Endodermal cell (in vitro differentiated cells): ENCODE data around the gene MS4A14. TPM values are rescaled to one million over a fixed set of nuclear protein-coding genes. Genes with fewer than 3 reads are reported as not detected.
"Not testable (repeated sequence)": the region's sequence is repeated elsewhere in the genome, so short reads cannot be mapped to it uniquely, and the experiment has no call there.

Experiments used
- DNase-seq: peaks from one replicate; pipeline ENCODE4 v3.0.0-alpha.2; 2017
- H3K27ac ChIP-seq: 2 replicates; pipeline ENCODE4 v1.5.1; 2013; ENCODE audit warnings: mild to moderate bottlenecking, low read depth, low read length, moderate library complexity
- H3K27me3 ChIP-seq: 2 replicates; pipeline ENCODE4 v1.6.1; 2013; ENCODE audit warnings: mild to moderate bottlenecking, low read length, moderate library complexity; ENCODE audit not compliant: insufficient read depth, control insufficient read depth, poor library complexity, severe bottlenecking
- H3K36me3 ChIP-seq: 2 replicates; pipeline ENCODE4 v1.7.0; 2013; ENCODE audit warnings: mild to moderate bottlenecking, low read length, moderate library complexity; ENCODE audit not compliant: control insufficient read depth, insufficient read depth
- H3K4me1 ChIP-seq: one replicate; pipeline ENCODE4 v1.7.0; 2013; ENCODE audit warnings: low read length; ENCODE audit not compliant: control insufficient read depth, insufficient read depth
- H3K4me3 ChIP-seq: 2 replicates; pipeline ENCODE4 v1.5.1; 2013; ENCODE audit warnings: mild to moderate bottlenecking, low read length, moderate library complexity
- H3K9ac ChIP-seq: 2 replicates; pipeline ENCODE4 v1.6.1; 2013; ENCODE audit warnings: mild to moderate bottlenecking, low read length, moderate library complexity; ENCODE audit not compliant: poor library complexity, severe bottlenecking; ENCODE audit errors: extremely low read depth
- H3K9me3 ChIP-seq: 2 replicates; pipeline ENCODE4 v1.6.1; 2013; ENCODE audit warnings: mild to moderate bottlenecking, low read length, moderate library complexity; ENCODE audit not compliant: control insufficient read depth
- H3K27ac Mint-ChIP-seq: 2 replicates; pipeline ENCODE4 v1.8.0; 2020; ENCODE audit warnings: mixed read lengths
- H3K27me3 Mint-ChIP-seq: 2 replicates; pipeline ENCODE4 v1.8.0; 2021; ENCODE audit warnings: mild to moderate bottlenecking, mixed read lengths; ENCODE audit not compliant: insufficient read depth
- H3K36me3 Mint-ChIP-seq: 2 replicates; pipeline ENCODE4 v1.8.0; 2020; ENCODE audit warnings: low read depth, mixed read lengths
- H3K4me1 Mint-ChIP-seq: 2 replicates; pipeline ENCODE4 v1.8.0; 2020; ENCODE audit warnings: mixed read lengths
- H3K4me3 Mint-ChIP-seq: 2 replicates; pipeline ENCODE4 v1.8.0; 2020; ENCODE audit warnings: mild to moderate bottlenecking, moderate library complexity, mixed read lengths
- H3K9me3 Mint-ChIP-seq: 2 replicates; pipeline ENCODE4 v1.8.0; 2020; ENCODE audit warnings: mild to moderate bottlenecking, mixed read lengths
- WGBS, 2 experiments: methylation state at CpG; one replicate each; pipeline versions ENCODE4 v1.1.5 to v1.1.7; 2013; ENCODE audit warnings: missing lambda C conversion rate in 2 of 2, mixed read lengths in 1 of 2; ENCODE audit not compliant: insufficient coverage in 1 of 2, insufficient read length in 1 of 2; 5-methylcytosine and 5-hydroxymethylcytosine counted together
- total RNA-seq, 2 donors: library from RNA; stranded (reverse); fragmentation: NEBNext Ultra II Directional in 1 of 2; extraction: Animal tissue kit (Norgen Biotek cat#: 25700) in 1 of 2; gene quantifications; 2 replicates in 1 of 2; 3 replicates in 1 of 2; pipeline ENCODE4 v1.2.1, GENCODE V29; 2021
- TF ChIP-seq, protein P1 (sequence below): fragments of 200-600 bp; sonication (generic); conservative IDR thresholded peaks from 2 replicates; pipeline ENCODE4 v1.5.0; 2021; ENCODE audit warnings: antibody characterized with exemption, mild to moderate bottlenecking

MS4A14 gene
- total RNA-seq, 2 donors from 2014 or later, result not detected

GRCh38 chr11:60447846-60448245 is 51.6 kb downstream of the MS4A14 start:
- TF ChIP-seq, protein P1, sequence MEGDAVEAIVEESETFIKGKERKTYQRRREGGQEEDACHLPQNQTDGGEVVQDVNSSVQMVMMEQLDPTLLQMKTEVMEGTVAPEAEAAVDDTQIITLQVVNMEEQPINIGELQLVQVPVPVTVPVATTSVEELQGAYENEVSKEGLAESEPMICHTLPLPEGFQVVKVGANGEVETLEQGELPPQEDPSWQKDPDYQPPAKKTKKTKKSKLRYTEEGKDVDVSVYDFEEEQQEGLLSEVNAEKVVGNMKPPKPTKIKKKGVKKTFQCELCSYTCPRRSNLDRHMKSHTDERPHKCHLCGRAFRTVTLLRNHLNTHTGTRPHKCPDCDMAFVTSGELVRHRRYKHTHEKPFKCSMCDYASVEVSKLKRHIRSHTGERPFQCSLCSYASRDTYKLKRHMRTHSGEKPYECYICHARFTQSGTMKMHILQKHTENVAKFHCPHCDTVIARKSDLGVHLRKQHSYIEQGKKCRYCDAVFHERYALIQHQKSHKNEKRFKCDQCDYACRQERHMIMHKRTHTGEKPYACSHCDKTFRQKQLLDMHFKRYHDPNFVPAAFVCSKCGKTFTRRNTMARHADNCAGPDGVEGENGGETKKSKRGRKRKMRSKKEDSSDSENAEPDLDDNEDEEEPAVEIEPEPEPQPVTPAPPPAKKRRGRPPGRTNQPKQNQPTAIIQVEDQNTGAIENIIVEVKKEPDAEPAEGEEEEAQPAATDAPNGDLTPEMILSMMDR, result no peak
- H3K9me3 ChIP-seq, result no peaks in the 10 kb centered on the region
- DNase-seq, result no peak
- H3K27ac ChIP-seq, result no peak overlapping the region
- no peaks in the 10 kb centered on the region for H3K27me3 ChIP-seq
- Mint-ChIP-seq H3K27me3 (no peaks in the 10 kb centered on the region), H3K4me1 (no peaks in the 10 kb centered on the region), H3K36me3 (no peaks in the 10 kb centered on the region), H3K27ac (no peak overlapping the region), H3K4me3 (no peak overlapping the region), H3K9me3 (peaks cover 15% of the 10 kb centered on the region)
- no peak overlapping the region for H3K9ac ChIP-seq
- no peak overlapping the region for H3K4me3 ChIP-seq
- no peaks in the 10 kb centered on the region for H3K4me1 ChIP-seq
- H3K36me3 ChIP-seq, result no peaks in the 10 kb centered on the region

DNA sequence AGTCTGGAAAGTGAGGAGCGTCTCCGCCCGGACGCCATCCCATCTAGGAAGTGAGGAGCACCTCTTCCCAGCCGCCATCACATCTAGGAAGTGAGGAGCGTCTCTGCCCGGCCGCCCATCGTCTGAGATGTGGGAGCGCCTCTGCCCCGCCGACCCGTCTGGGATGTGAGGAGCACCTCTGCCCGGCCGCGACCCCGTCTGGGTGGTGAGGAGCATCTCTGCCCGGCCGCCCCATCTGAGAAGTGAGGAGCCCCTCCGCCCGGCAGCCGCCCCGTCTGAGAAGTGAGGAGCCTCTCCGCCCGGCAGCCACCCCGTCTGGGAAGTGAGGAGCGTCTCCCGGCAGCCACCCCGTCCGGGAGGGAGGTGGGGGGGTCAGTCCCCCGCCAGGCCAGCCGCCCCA is 54.9 kb downstream of the MS4A14 start:
- 98% methylated on average over 19 of the region's 32 CpGs; no CpG with 5 or more reads in 1 of the 2 experiments for WGBS, 2 experiments
- DNase-seq, H3K4me3 Mint-ChIP-seq, H3K9ac ChIP-seq, H3K27me3 Mint-ChIP-seq, H3K27ac ChIP-seq, H3K36me3 ChIP-seq, H3K9me3 ChIP-seq, H3K4me1 ChIP-seq, H3K4me1 Mint-ChIP-seq, H3K36me3 Mint-ChIP-seq, H3K27ac Mint-ChIP-seq, H3K4me3 ChIP-seq, H3K27me3 ChIP-seq: not testable (repeated sequence)
- peaks cover 15% of the 10 kb centered on the region for H3K9me3 Mint-ChIP-seq

- no peak overlapping the region for H3K4me3 ChIP-seq
- no peaks in the 10 kb centered on the region for H3K4me1 Mint-ChIP-seq
- TF ChIP-seq, protein P1, result no peak
- H3K4me1 ChIP-seq, result no peaks in the 10 kb centered on the region
- DNase-seq, result no peak
- H3K27ac ChIP-seq, result no peak overlapping the region
- no peak overlapping the region for H3K4me3 Mint-ChIP-seq
- peaks cover 11% of the 10 kb centered on the region for H3K9me3 Mint-ChIP-seq
- peaks cover 2% of the 10 kb centered on the region for H3K27me3 Mint-ChIP-seq
- H3K36me3 Mint-ChIP-seq, result no peaks in the 10 kb centered on the region
- H3K9ac ChIP-seq, result no peak overlapping the region
- no peaks in the 10 kb centered on the region for H3K27me3 ChIP-seq
- H3K9me3 ChIP-seq, result no peaks in the 10 kb centered on the region
- no peaks in the 10 kb centered on the region for H3K36me3 ChIP-seq
- H3K27ac Mint-ChIP-seq, result no peak overlapping the region
These were observed 58.0 kb downstream of the MS4A14 start for GRCh38 chr11:60454212-60454611.

GRCh38 chr11:60455531-60456042 is 59.3 kb downstream of the MS4A14 start, which contains the start of gene MS4A1:
Gene MS4A1 (plus strand): TSS chr11:60455847. CDS start chr11:60462375, 6,528 bp downstream.
- H3K36me3 ChIP-seq, result no peaks in the 10 kb centered on the region
- TF ChIP-seq, protein P1, result no peak
- no peaks in the 10 kb centered on the region for H3K27me3 ChIP-seq
- no peak within 1 kb of the TSS for H3K27ac Mint-ChIP-seq
- no peaks in the 10 kb centered on the region for H3K9me3 ChIP-seq
- no peaks in the 10 kb centered on the region for H3K4me1 Mint-ChIP-seq
- H3K4me3 ChIP-seq, result no peak within 1 kb of the TSS
- peaks cover 4% of the 10 kb centered on the region for H3K9me3 Mint-ChIP-seq
- 89% methylated on average over 4 of the region's 4 CpGs; no CpG with 5 or more reads in 1 of the 2 experiments for WGBS, 2 experiments
- H3K4me3 Mint-ChIP-seq, result no peak within 1 kb of the TSS
- H3K9ac ChIP-seq, result no peak within 1 kb of the TSS
- no peak within 1 kb of the TSS for H3K27ac ChIP-seq
- no peaks in the 10 kb centered on the region for H3K4me1 ChIP-seq
- no peaks in the 10 kb centered on the region for H3K36me3 Mint-ChIP-seq
- DNase-seq, result no peak
- H3K27me3 Mint-ChIP-seq, result peaks cover 2% of the 10 kb centered on the region
